ENCODE measurements around the gene TMEM190. TPM values are rescaled to one million over a fixed set of nuclear protein-coding genes. Genes with fewer than 3 reads are reported as not detected.

Gene TMEM190
- total and polyA plus RNA-seq, 2 of the 8 experiments (the other 6 are each of a cell fraction or from before 2014, with no cell fraction given) = 1.6 TPM; not detected in 1

DNA sequence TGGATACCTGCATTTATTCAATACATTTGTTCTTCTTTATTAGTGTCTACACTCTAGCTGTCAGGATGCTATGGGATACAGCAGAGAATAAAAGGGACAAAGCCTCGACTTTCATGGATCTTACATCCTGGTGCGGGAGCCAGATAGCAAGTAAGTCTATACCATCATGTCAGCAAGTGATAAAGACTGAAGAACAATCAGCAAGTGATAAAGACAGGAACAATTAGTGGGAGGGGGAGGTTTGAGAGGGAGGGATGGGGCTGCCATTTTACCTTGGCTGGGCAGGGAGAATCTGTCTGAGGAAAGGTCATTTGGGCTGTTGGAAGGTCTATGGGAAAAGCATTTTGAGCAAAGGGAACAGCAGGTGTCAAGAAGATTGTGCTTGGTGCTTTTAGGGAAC, 33.5 kb downstream of the TMEM190 start (continued):
- TF ChIP-seq, protein P1, sequence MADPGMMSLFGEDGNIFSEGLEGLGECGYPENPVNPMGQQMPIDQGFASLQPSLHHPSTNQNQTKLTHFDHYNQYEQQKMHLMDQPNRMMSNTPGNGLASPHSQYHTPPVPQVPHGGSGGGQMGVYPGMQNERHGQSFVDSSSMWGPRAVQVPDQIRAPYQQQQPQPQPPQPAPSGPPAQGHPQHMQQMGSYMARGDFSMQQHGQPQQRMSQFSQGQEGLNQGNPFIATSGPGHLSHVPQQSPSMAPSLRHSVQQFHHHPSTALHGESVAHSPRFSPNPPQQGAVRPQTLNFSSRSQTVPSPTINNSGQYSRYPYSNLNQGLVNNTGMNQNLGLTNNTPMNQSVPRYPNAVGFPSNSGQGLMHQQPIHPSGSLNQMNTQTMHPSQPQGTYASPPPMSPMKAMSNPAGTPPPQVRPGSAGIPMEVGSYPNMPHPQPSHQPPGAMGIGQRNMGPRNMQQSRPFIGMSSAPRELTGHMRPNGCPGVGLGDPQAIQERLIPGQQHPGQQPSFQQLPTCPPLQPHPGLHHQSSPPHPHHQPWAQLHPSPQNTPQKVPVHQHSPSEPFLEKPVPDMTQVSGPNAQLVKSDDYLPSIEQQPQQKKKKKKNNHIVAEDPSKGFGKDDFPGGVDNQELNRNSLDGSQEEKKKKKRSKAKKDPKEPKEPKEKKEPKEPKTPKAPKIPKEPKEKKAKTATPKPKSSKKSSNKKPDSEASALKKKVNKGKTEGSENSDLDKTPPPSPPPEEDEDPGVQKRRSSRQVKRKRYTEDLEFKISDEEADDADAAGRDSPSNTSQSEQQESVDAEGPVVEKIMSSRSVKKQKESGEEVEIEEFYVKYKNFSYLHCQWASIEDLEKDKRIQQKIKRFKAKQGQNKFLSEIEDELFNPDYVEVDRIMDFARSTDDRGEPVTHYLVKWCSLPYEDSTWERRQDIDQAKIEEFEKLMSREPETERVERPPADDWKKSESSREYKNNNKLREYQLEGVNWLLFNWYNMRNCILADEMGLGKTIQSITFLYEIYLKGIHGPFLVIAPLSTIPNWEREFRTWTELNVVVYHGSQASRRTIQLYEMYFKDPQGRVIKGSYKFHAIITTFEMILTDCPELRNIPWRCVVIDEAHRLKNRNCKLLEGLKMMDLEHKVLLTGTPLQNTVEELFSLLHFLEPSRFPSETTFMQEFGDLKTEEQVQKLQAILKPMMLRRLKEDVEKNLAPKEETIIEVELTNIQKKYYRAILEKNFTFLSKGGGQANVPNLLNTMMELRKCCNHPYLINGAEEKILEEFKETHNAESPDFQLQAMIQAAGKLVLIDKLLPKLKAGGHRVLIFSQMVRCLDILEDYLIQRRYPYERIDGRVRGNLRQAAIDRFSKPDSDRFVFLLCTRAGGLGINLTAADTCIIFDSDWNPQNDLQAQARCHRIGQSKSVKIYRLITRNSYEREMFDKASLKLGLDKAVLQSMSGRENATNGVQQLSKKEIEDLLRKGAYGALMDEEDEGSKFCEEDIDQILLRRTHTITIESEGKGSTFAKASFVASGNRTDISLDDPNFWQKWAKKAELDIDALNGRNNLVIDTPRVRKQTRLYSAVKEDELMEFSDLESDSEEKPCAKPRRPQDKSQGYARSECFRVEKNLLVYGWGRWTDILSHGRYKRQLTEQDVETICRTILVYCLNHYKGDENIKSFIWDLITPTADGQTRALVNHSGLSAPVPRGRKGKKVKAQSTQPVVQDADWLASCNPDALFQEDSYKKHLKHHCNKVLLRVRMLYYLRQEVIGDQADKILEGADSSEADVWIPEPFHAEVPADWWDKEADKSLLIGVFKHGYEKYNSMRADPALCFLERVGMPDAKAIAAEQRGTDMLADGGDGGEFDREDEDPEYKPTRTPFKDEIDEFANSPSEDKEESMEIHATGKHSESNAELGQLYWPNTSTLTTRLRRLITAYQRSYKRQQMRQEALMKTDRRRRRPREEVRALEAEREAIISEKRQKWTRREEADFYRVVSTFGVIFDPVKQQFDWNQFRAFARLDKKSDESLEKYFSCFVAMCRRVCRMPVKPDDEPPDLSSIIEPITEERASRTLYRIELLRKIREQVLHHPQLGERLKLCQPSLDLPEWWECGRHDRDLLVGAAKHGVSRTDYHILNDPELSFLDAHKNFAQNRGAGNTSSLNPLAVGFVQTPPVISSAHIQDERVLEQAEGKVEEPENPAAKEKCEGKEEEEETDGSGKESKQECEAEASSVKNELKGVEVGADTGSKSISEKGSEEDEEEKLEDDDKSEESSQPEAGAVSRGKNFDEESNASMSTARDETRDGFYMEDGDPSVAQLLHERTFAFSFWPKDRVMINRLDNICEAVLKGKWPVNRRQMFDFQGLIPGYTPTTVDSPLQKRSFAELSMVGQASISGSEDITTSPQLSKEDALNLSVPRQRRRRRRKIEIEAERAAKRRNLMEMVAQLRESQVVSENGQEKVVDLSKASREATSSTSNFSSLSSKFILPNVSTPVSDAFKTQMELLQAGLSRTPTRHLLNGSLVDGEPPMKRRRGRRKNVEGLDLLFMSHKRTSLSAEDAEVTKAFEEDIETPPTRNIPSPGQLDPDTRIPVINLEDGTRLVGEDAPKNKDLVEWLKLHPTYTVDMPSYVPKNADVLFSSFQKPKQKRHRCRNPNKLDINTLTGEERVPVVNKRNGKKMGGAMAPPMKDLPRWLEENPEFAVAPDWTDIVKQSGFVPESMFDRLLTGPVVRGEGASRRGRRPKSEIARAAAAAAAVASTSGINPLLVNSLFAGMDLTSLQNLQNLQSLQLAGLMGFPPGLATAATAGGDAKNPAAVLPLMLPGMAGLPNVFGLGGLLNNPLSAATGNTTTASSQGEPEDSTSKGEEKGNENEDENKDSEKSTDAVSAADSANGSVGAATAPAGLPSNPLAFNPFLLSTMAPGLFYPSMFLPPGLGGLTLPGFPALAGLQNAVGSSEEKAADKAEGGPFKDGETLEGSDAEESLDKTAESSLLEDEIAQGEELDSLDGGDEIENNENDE (IDR thresholded peaks at IDR 0.05; ENCODE audit: insufficient replicate concordance, low read length) = no peak
- no peak for TF ChIP-seq TAF1 (IDR thresholded peaks at IDR 0.05; ENCODE audit: low read depth, low read length)
- no peak for TF ChIP-seq HDAC6 (IDR thresholded peaks at IDR 0.05; ENCODE audit: low read depth, low read length)
- TF ChIP-seq ZNF274 (IDR thresholded peaks at IDR 0.05; ENCODE audit: borderline replicate concordance, extremely low read depth, low read length) = no peak
- TF ChIP-seq CHD2 (IDR thresholded peaks at IDR 0.05; ENCODE audit: low read length) = no peak
- TF ChIP-seq, protein P2, sequence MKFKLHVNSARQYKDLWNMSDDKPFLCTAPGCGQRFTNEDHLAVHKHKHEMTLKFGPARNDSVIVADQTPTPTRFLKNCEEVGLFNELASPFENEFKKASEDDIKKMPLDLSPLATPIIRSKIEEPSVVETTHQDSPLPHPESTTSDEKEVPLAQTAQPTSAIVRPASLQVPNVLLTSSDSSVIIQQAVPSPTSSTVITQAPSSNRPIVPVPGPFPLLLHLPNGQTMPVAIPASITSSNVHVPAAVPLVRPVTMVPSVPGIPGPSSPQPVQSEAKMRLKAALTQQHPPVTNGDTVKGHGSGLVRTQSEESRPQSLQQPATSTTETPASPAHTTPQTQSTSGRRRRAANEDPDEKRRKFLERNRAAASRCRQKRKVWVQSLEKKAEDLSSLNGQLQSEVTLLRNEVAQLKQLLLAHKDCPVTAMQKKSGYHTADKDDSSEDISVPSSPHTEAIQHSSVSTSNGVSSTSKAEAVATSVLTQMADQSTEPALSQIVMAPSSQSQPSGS (IDR thresholded peaks at IDR 0.05; ENCODE audit: low read length) = no peak
- TF ChIP-seq JUND (IDR thresholded peaks at IDR 0.05; ENCODE audit: low read length) = no peak
- TF ChIP-seq EP300 (IDR thresholded peaks at IDR 0.05; ENCODE audit: borderline replicate concordance in 1 of 2, low read depth in 2 of 2, low read length in 2 of 2) = no peak
- no peak for TF ChIP-seq SIN3A (conservative IDR thresholded peaks at IDR 0.05 in 1 of 2, IDR thresholded peaks at IDR 0.05 in 1 of 2; ENCODE audit: low read depth in 1 of 2, low read length in 2 of 2)
- no peak for TF ChIP-seq GTF2F1 (IDR thresholded peaks at IDR 0.05; ENCODE audit: borderline replicate concordance, low read depth, low read length)
